HEK293 (cell line): ENCODE results near the gene SEC61G.

Source experiments
- ZNF174 ChIP-seq: fragments of 450-650 bp; formaldehyde crosslinking; IDR thresholded peaks from 2 replicates; pipeline ENCODE4 v1.5.0; 2017; ENCODE audit warnings: missing biosample characterization, mild to moderate bottlenecking, missing genetic modification characterization
- ZNF768 ChIP-seq: fragments of 450-650 bp; formaldehyde crosslinking; IDR thresholded peaks from 2 replicates; pipeline ENCODE4 v1.5.1; 2018; ENCODE audit warnings: missing biosample characterization, mild to moderate bottlenecking, missing genetic modification characterization
- TF ChIP-seq, protein P1 (sequence below): fragments of 450-650 bp; formaldehyde crosslinking; IDR thresholded peaks from 2 replicates; pipeline ENCODE4 v1.5.1; 2017; ENCODE audit warnings: missing biosample characterization, missing genetic modification characterization
- TF ChIP-seq, protein P2 (sequence below): fragments of 450-650 bp; formaldehyde crosslinking; IDR thresholded peaks from 2 replicates; pipeline ENCODE4 v1.5.1; 2016; ENCODE audit warnings: missing biosample characterization, missing genetic modification characterization
- TF ChIP-seq, protein P3 (sequence below): fragments of 450-650 bp; formaldehyde crosslinking; IDR thresholded peaks from 2 replicates; pipeline ENCODE4 v1.5.1; 2016; ENCODE audit warnings: missing biosample characterization, missing genetic modification characterization

DNA sequence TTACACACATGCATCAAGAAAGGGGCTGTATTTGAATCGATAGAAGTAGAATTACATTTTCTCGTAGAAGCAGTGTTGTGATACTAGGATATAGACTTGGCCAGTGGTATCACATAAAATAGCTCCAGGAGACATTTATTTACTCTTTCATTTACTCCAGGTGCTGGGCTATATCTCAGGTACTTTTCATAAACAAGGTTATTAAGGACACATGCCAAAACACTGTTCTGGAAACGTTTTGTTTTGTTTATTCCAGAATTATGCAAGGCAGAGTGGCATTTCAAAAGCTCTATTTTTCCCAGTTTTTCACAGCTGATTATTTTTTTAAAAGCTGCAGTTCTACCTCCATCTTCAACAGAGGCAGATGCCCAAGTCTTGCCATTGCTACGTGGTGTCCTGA is 37.8 kb upstream of the SEC61G start:
- TF ChIP-seq, protein P1, sequence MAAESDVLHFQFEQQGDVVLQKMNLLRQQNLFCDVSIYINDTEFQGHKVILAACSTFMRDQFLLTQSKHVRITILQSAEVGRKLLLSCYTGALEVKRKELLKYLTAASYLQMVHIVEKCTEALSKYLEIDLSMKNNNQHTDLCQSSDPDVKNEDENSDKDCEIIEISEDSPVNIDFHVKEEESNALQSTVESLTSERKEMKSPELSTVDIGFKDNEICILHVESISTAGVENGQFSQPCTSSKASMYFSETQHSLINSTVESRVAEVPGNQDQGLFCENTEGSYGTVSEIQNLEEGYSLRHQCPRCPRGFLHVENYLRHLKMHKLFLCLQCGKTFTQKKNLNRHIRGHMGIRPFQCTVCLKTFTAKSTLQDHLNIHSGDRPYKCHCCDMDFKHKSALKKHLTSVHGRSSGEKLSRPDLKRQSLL: no peak
- TF ChIP-seq ZNF174 (tag by site-specific recombination) (no peak), ZNF768 (no peak)
- TF ChIP-seq, protein P2, sequence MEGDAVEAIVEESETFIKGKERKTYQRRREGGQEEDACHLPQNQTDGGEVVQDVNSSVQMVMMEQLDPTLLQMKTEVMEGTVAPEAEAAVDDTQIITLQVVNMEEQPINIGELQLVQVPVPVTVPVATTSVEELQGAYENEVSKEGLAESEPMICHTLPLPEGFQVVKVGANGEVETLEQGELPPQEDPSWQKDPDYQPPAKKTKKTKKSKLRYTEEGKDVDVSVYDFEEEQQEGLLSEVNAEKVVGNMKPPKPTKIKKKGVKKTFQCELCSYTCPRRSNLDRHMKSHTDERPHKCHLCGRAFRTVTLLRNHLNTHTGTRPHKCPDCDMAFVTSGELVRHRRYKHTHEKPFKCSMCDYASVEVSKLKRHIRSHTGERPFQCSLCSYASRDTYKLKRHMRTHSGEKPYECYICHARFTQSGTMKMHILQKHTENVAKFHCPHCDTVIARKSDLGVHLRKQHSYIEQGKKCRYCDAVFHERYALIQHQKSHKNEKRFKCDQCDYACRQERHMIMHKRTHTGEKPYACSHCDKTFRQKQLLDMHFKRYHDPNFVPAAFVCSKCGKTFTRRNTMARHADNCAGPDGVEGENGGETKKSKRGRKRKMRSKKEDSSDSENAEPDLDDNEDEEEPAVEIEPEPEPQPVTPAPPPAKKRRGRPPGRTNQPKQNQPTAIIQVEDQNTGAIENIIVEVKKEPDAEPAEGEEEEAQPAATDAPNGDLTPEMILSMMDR (tag by site-specific recombination): no peak
- TF ChIP-seq, protein P3, sequence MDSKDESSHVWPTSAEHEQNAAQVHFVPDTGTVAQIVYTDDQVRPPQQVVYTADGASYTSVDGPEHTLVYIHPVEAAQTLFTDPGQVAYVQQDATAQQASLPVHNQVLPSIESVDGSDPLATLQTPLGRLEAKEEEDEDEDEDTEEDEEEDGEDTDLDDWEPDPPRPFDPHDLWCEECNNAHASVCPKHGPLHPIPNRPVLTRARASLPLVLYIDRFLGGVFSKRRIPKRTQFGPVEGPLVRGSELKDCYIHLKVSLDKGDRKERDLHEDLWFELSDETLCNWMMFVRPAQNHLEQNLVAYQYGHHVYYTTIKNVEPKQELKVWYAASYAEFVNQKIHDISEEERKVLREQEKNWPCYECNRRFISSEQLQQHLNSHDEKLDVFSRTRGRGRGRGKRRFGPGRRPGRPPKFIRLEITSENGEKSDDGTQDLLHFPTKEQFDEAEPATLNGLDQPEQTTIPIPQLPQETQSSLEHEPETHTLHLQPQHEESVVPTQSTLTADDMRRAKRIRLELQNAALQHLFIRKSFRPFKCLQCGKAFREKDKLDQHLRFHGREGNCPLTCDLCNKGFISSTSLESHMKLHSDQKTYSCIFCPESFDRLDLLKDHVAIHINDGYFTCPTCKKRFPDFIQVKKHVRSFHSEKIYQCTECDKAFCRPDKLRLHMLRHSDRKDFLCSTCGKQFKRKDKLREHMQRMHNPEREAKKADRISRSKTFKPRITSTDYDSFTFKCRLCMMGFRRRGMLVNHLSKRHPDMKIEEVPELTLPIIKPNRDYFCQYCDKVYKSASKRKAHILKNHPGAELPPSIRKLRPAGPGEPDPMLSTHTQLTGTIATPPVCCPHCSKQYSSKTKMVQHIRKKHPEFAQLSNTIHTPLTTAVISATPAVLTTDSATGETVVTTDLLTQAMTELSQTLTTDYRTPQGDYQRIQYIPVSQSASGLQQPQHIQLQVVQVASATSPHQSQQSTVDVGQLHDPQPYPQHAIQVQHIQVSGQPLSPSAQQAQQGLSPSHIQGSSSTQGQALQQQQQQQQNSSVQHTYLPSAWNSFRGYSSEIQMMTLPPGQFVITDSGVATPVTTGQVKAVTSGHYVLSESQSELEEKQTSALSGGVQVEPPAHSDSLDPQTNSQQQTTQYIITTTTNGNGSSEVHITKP (tag by site-specific recombination): no peak
